Measurements from ENCODE around the gene DAW1.

DNA sequence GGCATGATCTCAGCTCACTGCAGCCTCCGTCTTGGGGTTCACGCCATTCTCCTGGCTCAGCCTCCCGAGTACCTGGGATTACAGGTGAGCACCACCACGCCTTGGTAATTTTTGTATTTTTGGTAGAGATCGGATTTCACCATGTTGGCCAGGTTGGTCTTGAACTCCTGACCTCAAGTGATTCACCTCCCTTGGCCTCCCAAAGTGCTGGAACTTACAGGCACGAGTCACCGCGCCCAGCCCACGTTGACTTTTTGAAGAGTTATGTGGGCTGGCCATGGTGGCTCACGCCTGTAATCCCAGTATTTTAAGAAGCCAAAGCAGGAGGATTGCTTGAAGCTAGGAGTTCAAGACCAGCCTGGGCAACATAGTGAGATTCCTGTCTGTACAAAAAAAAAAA, 37.0 kb upstream of the DAW1 start:
- TF ChIP-seq, protein P1, sequence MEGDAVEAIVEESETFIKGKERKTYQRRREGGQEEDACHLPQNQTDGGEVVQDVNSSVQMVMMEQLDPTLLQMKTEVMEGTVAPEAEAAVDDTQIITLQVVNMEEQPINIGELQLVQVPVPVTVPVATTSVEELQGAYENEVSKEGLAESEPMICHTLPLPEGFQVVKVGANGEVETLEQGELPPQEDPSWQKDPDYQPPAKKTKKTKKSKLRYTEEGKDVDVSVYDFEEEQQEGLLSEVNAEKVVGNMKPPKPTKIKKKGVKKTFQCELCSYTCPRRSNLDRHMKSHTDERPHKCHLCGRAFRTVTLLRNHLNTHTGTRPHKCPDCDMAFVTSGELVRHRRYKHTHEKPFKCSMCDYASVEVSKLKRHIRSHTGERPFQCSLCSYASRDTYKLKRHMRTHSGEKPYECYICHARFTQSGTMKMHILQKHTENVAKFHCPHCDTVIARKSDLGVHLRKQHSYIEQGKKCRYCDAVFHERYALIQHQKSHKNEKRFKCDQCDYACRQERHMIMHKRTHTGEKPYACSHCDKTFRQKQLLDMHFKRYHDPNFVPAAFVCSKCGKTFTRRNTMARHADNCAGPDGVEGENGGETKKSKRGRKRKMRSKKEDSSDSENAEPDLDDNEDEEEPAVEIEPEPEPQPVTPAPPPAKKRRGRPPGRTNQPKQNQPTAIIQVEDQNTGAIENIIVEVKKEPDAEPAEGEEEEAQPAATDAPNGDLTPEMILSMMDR (IDR thresholded peaks at IDR 0.05): no peak
- no peak for TF ChIP-seq POLR2A (IDR thresholded peaks at IDR 0.05)
- TF ChIP-seq EP300 (IDR thresholded peaks at IDR 0.05): no peak

Data from tibial nerve (tissue), 4 donors.